HG03139 (cell line): ENCODE data around the gene ASPDH.
"Not testable (repeated sequence)": the region's sequence is repeated elsewhere in the genome, so short reads cannot be mapped to it uniquely, and the experiment has no call there.

Experiments
- ATAC-seq: cut with Tn5 transposase; IDR thresholded peaks from one replicate; pipeline ENCODE4 v1.9.1; 2021; ENCODE audit not compliant: unreplicated experiment

Gene ASPDH

GRCh38 chr19:50480281-50481111, 33.2 kb downstream of the ASPDH start:
- no peak for ATAC-seq

- no peak for ATAC-seq
Observed at GRCh38 chr19:50479761-50480251, 33.9 kb downstream of the ASPDH start.

GRCh38 chr19:50478901-50479715, 34.6 kb downstream of the ASPDH start:
- no peak for ATAC-seq

GRCh38 chr19:50477751-50478515, 35.8 kb downstream of the ASPDH start:
- no peak for ATAC-seq

- no peak for ATAC-seq
Observed at GRCh38 chr19:50476907-50477238, 36.8 kb downstream of the ASPDH start.

- peak; percentile 72 for ATAC-seq
Observed at GRCh38 chr19:50476224-50476906, 37.3 kb downstream of the ASPDH start, which contains the start of the genes EMC10 and GARIN5A. Gene EMC10 (plus strand): TSS chr19:50476507. CDS start chr19:50476545, 38 bp downstream. Gene GARIN5A (minus strand): TSS chr19:50476848. CDS start chr19:50476388, 460 bp downstream.

GRCh38 chr19:50475736-50476223, 37.9 kb downstream of the ASPDH start:
- peak; percentile 4 for ATAC-seq

GRCh38 chr19:50475101-50475568, 38.6 kb downstream of the ASPDH start:
- no peak for ATAC-seq

GRCh38 chr19:50473336-50473735, 40.4 kb downstream of the ASPDH start:
- not testable (repeated sequence) for ATAC-seq

- ATAC-seq: no peak
Observed at GRCh38 chr19:50468818-50469217, 44.9 kb downstream of the ASPDH start.

GRCh38 chr19:50467566-50467965, 46.1 kb downstream of the ASPDH start:
- ATAC-seq: no peak

GRCh38 chr19:50466706-50467039, 47.0 kb downstream of the ASPDH start:
- no peak for ATAC-seq

GRCh38 chr19:50465986-50466705, 47.6 kb downstream of the ASPDH start:
- ATAC-seq: no peak

- ATAC-seq: no peak
Observed at GRCh38 chr19:50465000-50465399, 48.7 kb downstream of the ASPDH start.

- ATAC-seq: no peak
Observed at GRCh38 chr19:50464348-50464747, 49.4 kb downstream of the ASPDH start.

GRCh38 chr19:50462970-50463369, 50.7 kb downstream of the ASPDH start:
- ATAC-seq: no peak
